Lung (tissue), 12 donors: ENCODE data around the gene PINLYP. TPM values are rescaled to one million over a fixed set of nuclear protein-coding genes. Genes with fewer than 3 reads are reported as not detected.

Experiments used
- ATAC-seq: fragments of 200-7000 bp; cut with Tn5 transposase; one replicate; pipeline ENCODE4 v1.9.1; 2020; ENCODE audit warnings: moderate number of reproducible peaks; ENCODE audit not compliant: insufficient read depth, low FRiP score
- DNase-seq, 3 donors: peaks; one replicate each; pipeline ENCODE4 v3.0.0-alpha.2; 2013 to 2017
- H3K27ac ChIP-seq, 2 donors: one replicate each; pipeline ENCODE4 v1.5.1; 2013; ENCODE audit warnings: mild to moderate bottlenecking in 2 of 2, moderate library complexity in 2 of 2, control low read depth in 1 of 2, inconsistent platforms in 1 of 2, low read depth in 1 of 2, low read length in 1 of 2
- H3K27me3 ChIP-seq, 3 donors: one replicate each; pipeline ENCODE4 v1.5.1; 2013; ENCODE audit warnings: low read length in 2 of 3; ENCODE audit not compliant: control insufficient read depth in 3 of 3, insufficient read depth in 3 of 3
- H3K36me3 ChIP-seq, 4 donors: one replicate each; pipeline ENCODE4 v1.5.1; 2013; ENCODE audit warnings: low read length in 4 of 4, mild to moderate bottlenecking in 1 of 4, moderate library complexity in 1 of 4; ENCODE audit not compliant: control insufficient read depth in 4 of 4, insufficient read depth in 4 of 4
- H3K4me1 ChIP-seq, 5 donors: one replicate each; pipeline ENCODE4 v1.5.1; 2013; ENCODE audit warnings: low read length in 5 of 5, mild to moderate bottlenecking in 2 of 5, moderate library complexity in 1 of 5; ENCODE audit not compliant: control insufficient read depth in 5 of 5, insufficient read depth in 5 of 5
- H3K4me3 ChIP-seq: one replicate; pipeline ENCODE4 v1.5.1; 2013; ENCODE audit warnings: mild to moderate bottlenecking, control low read depth, moderate library complexity
- H3K9ac ChIP-seq, 2 donors: one replicate each; pipeline ENCODE4 v1.5.1; 2013; ENCODE audit warnings: low read length in 2 of 2, control low read depth in 1 of 2; ENCODE audit not compliant: insufficient read depth in 1 of 2
- H3K9me3 ChIP-seq, 4 donors: one replicate each; pipeline ENCODE4 v1.5.1; 2013; ENCODE audit warnings: low read length in 3 of 4, mild to moderate bottlenecking in 1 of 4, moderate library complexity in 1 of 4; ENCODE audit not compliant: control insufficient read depth in 4 of 4, insufficient read depth in 3 of 4
- WGBS, 2 donors: extraction: QIAGEN DNeasy Blood & Tissue Kit; methylation state at CpG; one replicate each; pipeline ENCODE4 v1.1.7; 2013; 5-methylcytosine and 5-hydroxymethylcytosine counted together
- polyA plus RNA-seq, 2 donors: library from polyadenylated mRNA; stranded (reverse); fragments of 200-250 nt; gene quantifications; one replicate each; pipeline ENCODE4 v1.2.1, GENCODE V29; 2013
- total RNA-seq, 2 donors: library from RNA; depleted of rRNA in 1 of 2; stranded (reverse); fragments of >200 nt in 1 of 2; gene quantifications; one replicate each; pipeline ENCODE4 v1.2.1, GENCODE V29; 2014 to 2021
- TF ChIP-seq, protein P1 (sequence below): IDR thresholded peaks from 2 replicates; pipeline ENCODE4 v1.5.1; 2012; ENCODE audit warnings: mild to moderate bottlenecking; ENCODE audit errors: control extremely low read depth, extremely low read depth
- donor health status: control.
- donor health status: control.
- donor health status: Bipolar disorder and iron deficiency.
- donor health status: healthy.
- donor health status: DM: yes; HTN: yes; CAD: no.

The PINLYP gene
- total and polyA plus RNA-seq, 4 donors: 6.1 to 14.2 (median 8.4) TPM

GRCh38 chr19:43622070-43622469 lies 46.5 kb downstream of the PINLYP start:
- Histone ChIP-seq H3K9me3 (peaks cover 0 to 1% (median 0%) of the 10 kb centered on the region in 4 donors), H3K4me1 (peaks cover 0 to 15% (median 6%) of the 10 kb centered on the region in 5 donors), H3K4me3 (no peak overlapping the region), H3K27ac (no peak overlapping the region), H3K9ac (no peak overlapping the region), H3K27me3 (no peaks in the 10 kb centered on the region), H3K36me3 (no peaks in the 10 kb centered on the region)
- TF ChIP-seq, protein P1, sequence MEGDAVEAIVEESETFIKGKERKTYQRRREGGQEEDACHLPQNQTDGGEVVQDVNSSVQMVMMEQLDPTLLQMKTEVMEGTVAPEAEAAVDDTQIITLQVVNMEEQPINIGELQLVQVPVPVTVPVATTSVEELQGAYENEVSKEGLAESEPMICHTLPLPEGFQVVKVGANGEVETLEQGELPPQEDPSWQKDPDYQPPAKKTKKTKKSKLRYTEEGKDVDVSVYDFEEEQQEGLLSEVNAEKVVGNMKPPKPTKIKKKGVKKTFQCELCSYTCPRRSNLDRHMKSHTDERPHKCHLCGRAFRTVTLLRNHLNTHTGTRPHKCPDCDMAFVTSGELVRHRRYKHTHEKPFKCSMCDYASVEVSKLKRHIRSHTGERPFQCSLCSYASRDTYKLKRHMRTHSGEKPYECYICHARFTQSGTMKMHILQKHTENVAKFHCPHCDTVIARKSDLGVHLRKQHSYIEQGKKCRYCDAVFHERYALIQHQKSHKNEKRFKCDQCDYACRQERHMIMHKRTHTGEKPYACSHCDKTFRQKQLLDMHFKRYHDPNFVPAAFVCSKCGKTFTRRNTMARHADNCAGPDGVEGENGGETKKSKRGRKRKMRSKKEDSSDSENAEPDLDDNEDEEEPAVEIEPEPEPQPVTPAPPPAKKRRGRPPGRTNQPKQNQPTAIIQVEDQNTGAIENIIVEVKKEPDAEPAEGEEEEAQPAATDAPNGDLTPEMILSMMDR: no peak
- DNase-seq (no peak), ATAC-seq (no peak)
- WGBS, 2 donors: 76 to 90% methylated on average over 4 of the region's 4 CpGs

- 94 to 100% methylated on average over 1 of the region's 1 CpG for WGBS, 2 donors
- Histone ChIP-seq H3K9ac (no peak overlapping the region), H3K27ac (no peak overlapping the region), H3K27me3 (no peaks in the 10 kb centered on the region), H3K4me3 (no peak overlapping the region), H3K9me3 (peaks cover 0 to 1% (median 0%) of the 10 kb centered on the region in 4 donors), H3K4me1 (peaks cover 0 to 15% (median 6%) of the 10 kb centered on the region in 5 donors), H3K36me3 (no peaks in the 10 kb centered on the region)
- TF ChIP-seq, protein P1: no peak
- DNase-seq: no peak
- ATAC-seq: no peak
Measured at GRCh38 chr19:43622956-43623355, 47.4 kb downstream of the PINLYP start.

GRCh38 chr19:43623889-43624670 lies 48.5 kb downstream of the PINLYP start:
- Histone ChIP-seq H3K4me3 (no peak overlapping the region), H3K27me3 (no peaks in the 10 kb centered on the region), H3K4me1 (peaks cover 0 to 7% (median 0%) of the 10 kb centered on the region in 5 donors), H3K9ac (no peak overlapping the region), H3K27ac (no peak overlapping the region), H3K36me3 (no peaks in the 10 kb centered on the region), H3K9me3 (peaks cover 0 to under 1% (median 0%) of the 10 kb centered on the region in 4 donors)
- ATAC-seq: no peak
- no peak for DNase-seq
- WGBS, 2 donors: 85 to 94% methylated on average over 35 of the region's 35 CpGs
- TF ChIP-seq, protein P1: no peak
